NCI-H2227 (cell line): ENCODE results near the gene RAD51B.

Experiments used
- DNase-seq: peaks from one replicate; lab custom pipeline; 2025; ENCODE audit not compliant: unreplicated experiment; lab: John Stamatoyannopoulos, UW

RAD51B gene

DNA sequence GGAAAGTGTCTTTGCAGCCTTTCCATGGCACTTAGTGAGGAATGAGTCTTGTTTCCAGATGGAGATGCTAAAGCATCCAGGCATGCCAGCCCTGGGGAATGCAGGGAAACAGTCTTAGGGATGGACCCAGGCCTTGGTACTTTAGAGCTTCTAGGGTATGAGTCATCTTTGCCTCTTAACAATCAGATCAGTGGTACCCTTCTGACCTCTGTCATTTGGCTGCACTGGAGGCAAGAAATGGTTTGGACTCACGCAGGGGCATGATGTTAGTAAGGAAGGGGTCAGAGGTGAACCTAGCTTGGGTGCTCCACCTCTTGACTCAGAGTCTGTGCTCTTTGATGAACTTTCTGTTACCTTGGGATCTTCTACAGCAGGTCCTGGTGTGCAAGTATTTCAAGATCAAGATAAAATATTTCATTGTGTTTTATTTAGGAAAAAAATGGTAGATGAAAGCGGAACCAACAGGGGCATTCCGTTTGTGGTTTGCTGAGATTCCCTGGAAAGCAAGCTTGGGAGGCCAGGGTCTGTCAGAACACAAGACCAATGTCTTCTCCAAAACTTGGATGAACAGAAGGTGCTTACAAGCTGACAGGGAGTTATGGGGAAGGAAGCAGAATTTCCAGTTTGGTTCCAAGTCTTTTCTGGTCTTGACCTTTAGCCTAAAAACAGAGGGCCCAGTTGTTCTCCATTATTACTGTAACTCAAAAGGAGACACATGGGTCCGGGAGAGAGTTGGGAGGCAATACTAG is 757.1 kb downstream of the RAD51B start:
- no peak for DNase-seq

DNA sequence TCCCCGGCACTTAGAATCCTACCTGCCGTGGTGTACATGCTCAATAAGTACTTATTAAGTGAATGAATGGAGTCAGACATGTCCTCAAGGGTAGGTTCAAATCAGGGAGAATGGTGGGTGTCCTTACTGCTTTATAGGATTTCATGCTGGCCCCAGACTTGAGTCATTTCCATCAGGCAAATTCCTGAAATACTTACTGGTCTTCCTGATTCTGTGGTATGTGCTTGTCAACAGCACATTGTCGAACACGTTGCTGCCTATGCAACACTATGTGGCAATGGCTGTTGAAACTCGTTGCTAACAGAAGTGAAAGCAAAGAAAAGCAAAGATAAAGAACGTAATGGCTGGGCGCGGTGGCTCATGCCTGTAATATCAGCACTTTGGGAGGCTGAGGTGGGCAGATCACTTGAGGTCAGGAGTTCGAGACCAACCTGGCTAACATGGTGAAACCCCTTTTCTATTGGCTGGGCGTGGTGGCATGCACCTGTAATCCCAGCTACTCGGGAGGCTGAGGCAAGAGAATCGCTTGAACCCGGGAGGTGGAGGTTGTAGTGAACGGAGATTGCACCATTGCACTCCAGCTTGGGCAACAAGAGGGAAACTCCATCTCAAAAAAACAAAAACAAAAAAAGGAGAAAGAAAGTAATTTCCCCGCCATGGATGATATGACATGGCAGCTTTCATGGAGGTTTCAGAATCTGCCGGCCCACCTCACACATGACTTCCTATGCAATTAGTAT is 758.4 kb downstream of the RAD51B start:
- no peak for DNase-seq

DNA sequence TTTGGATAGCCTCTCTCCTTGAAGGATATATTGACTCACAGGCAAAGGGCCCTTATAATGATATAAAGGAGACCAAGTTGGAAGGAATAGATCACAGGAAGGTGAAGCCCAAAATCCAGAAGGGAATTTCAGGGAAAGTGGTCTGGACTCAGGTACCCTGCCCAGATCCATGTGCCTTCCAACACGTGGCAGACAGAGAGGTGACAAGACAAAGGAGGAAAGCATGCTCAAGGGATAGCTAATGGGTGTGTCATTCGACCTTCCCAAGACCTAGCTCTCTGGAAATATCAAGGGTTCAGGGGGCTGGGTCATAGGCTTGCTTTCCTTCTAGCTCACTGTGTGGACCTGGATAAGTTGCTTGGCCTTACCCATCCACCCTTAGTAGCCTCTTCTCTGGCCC is 759.0 kb downstream of the RAD51B start:
- DNase-seq = no peak

DNA sequence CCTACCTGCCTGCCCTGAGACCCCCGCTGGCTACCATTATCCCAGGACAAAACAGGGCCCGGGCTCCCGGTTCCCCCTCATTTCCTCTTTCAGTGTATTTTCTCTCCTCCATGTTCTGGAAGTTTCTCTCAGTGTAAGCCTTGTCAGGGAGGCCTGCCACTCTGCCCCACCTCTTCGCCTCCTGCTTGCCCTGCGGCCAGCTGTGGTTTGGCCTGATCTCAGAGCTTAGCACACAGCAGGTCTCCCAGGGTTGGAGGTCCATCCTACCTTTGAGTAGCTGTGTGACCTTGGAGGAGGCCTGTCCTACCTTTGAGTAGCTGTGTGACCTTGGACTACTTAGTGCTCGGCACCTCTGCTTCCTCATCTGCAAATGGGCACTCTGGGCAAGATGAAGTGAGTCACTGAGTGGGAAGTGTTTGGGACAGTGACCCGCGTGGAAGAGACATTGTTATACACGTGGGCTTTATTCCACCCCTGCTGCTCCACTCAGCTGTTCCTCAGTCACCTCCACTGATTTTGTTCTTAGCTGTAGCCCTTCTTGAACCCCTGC is 760.6 kb downstream of the RAD51B start:
- no peak for DNase-seq

DNA sequence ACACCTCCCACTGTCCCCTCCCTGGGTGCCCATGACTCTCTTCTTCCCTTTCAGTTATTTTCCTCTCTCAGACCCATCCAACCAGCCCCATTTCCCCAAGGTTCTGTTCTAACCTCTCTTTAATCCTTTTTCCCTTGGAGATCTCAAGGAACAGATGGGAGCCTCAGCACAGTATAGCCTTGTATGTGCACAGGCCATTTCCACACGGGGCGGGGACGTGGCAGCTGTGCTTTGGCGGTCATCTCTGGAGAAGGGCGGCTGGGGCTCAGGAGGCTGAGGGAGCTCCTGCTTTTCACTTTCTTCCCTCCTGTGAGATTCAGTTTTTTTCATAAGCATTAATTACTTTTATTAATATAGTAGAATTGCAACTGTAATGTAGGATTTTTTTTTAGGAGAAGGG is 761.1 kb downstream of the RAD51B start:
- no peak for DNase-seq

DNA sequence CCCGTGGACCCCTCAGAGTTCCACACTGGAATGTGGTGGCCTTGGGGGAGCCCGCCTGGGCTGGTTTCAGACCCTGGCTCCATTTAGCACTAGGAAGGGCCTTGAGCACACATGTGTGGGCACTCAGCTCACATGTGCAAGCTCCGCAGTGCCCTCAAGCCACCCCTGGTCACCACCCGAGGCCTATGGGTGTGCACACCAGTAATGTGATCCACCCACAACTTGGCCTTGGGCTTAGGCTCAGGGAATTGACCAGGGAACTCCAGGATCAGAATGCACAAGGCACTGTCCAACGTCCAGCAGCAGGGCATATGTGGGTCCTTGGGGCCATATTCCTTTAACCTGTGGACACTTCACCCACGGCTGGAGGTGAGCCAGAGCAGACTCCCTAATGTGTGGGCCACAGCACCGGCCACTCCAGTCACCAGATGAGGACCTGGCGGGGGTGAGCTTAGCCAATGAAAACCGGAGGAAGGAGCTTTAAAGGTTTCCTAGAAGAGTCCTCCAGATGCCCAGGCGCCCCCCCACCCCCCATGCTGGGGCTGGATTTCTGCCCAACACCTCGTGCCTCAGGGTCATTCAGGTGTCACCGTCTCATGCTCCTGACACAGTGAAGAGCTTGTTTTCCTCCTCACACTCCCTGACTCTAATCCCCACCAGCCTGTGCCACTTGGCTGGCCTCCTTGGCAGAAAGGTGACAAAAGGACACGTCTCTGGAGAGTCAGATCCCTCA is 764.1 kb downstream of the RAD51B start:
- no peak for DNase-seq

DNA sequence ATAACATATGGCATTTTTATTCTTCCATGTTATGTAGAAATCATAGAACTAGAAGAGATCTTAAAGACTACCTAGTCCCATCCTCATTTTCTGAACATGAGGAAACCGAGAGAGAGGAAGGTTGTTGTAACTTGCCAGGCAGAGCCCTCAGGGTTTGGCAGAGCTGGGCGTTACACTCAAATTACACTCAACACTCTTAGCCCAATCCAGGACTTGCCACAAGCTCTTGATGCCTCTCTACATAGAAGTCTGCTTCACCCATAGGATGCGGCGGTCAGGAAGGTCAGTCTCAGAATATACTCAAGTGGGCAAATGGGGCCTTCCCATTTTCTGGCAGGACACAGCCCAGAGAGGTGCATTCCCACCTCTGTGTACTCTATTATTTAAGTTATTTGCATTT is 765.2 kb downstream of the RAD51B start:
- DNase-seq = no peak

DNA sequence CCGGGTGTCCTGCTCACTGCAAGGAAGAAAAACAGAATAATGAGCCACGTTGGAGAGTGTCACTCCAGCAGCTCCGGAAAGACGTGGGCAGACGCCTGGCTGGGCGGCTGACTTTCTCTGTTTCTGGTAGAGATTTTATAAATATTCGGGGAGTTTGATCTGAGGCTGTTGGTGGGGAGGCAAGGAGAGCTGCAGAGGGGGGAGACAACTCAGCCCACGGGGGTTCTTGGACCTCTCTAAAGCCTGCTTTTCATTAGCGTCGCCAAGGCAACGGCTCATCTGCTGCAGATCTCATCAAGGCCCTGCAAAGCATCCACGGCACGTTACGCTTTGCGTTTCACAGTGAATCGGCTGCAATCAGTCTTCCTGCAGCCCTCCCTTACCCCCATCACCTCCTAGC is 766.1 kb downstream of the RAD51B start:
- no peak for DNase-seq

DNA sequence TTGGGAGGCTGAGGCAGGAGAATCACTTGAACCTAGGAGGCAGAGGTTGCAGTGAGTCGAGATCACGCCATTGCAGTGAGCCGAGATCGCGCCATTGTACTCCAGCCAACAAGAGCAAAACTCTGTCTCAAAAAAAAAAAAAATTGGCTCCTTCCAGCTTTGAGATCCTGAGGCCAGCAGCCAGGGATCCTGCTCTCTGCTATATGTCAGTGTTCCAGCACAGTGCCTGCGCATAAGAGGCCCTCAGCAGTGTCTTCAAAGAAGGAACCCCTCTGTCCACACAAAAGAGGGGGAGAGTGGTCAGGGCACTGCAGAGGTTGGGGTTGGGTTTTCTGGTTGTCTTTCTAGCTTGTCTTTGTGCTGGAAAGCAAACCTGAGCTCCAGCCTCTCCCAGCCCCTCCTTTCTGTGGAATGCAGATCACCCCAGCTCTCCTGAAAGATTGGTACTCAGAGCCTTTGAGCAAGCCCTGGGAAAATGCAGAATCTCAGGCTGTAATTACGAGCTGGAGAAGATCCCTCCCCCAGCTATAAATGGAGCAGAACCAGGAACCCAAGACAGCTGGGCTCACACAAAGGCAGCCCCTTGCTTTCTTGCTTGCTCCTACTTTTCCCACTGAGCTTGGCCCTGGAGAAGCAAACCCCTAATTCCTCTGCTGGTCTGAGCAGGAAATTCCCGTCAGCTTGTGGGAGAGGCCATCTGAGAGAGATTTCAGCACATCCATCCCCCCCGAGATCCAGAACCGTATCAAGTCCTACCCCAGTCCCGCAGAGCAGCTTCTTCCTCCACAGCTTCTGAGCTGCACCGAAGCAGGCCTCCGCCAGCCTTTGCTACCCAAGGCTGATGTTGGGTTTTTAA is 767.5 kb downstream of the RAD51B start:
- no peak for DNase-seq

DNA sequence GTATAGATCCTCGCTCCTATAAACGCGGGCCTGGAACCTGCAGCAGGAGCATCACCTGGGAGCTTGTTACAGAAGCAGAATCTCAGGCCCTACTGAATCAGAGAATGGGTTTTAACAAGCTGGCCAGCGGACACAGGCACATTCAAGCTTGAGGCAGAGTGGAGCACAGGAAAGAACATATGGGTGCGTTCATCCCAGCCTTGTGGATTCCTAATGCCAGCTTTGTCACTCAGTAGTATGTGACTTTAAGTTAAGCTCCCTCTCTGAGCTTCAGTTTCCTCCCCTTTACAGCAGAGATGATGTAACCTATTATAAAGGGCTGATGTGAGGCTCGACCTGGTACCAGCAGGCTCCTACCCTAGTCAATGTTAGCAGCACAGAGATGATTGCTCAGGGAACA is 768.4 kb downstream of the RAD51B start:
- DNase-seq = no peak

DNA sequence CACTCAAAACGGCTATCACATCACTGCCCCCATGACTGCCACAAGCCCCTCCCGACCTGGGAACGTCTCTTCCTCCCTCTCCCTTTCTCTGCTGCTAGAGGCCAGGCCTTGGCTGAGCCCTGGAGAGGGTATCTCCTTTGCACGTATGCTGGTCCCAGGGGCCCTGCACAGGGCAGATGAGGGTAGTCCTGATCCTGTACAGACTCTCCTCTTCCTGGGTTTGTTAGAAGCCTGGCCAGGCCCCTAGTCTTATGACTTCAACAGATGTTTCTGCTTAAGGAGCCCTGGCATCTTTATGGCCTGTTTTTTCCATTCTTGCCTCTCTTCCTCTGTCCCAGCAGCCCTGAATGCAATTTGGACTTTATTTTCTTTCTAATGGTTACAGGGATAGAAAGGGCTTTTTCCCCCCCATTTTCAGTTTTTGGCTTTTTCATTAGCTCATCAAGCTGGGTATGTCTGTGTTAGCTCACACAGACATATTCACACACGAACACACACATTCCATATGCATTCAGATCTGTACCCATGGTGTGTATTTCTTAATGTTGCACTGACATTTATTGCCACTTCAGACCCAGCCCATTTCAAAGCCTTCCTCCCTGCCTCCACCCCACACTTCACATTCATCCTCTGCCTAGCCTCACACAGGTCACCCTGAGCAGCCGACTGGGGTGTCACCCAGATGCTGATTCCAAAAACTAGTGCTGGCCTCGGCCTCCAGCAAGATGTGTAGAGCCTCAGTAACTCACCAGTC is 770.0 kb downstream of the RAD51B start:
- DNase-seq = no peak

DNA sequence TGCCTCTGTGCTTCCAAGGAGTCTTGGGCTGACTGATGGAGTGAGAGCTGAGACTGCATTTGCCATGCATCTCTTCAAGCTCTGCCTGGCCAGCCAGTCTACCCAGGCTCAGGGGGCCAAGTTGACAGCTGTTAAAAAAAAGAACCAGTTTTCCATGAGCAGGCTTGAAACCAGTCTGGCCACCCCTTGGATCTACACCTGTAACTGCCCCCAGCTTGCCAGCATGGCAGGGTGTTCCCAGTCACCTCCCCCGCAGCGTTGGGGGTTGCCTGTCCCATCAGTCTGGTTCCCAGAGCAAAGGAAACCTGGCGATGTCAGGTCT is 770.6 kb downstream of the RAD51B start:
- no peak for DNase-seq

DNA sequence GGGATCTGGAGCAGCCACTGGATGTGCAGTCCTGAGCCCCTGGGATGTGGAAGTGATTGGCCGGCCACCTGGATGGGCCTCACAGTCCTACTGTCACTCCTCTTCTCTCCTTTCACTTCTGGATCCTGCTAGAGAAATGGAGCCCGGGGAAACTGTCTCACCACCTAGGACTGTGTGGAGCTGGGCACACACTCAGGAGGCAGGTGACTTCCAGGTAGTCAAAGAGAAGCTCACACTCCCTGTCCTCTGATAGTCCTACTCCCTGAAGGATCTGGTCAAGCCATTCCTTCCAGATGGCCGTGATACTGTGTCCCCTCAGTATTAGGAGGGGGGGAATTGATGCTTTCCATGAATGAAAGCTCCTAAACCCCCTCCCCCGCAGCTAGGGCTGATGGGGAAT is 772.2 kb downstream of the RAD51B start:
- DNase-seq = no peak

DNA sequence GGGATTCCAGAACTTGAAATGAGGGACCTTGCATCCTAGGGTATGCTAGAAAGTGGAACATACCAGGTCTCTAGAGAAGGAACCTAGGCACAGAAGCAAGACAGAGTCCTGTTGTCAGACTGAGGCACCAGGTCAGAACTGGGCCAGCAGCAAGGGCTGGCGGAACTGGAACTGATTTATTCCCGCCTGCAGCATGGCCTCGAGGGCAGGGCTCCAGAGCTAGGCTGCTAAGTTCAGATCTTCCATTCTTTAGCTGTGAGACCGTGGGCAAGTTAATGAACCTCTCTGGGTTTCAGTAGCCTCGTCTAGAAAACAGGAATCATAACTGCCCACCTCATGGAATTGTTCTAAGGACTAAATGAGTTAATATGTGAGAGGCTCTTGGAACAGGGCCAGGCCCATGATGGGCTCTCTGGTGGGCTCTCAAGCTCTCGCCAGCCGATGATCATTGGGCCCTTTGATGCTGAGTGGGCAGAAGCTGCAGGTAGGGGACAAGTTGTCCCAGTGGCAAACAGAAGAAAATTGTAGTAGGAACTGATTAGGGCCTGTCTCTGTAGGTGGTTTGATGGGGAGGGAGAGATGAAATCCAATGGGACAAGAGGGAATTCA is 773.5 kb downstream of the RAD51B start:
- no peak for DNase-seq

DNA sequence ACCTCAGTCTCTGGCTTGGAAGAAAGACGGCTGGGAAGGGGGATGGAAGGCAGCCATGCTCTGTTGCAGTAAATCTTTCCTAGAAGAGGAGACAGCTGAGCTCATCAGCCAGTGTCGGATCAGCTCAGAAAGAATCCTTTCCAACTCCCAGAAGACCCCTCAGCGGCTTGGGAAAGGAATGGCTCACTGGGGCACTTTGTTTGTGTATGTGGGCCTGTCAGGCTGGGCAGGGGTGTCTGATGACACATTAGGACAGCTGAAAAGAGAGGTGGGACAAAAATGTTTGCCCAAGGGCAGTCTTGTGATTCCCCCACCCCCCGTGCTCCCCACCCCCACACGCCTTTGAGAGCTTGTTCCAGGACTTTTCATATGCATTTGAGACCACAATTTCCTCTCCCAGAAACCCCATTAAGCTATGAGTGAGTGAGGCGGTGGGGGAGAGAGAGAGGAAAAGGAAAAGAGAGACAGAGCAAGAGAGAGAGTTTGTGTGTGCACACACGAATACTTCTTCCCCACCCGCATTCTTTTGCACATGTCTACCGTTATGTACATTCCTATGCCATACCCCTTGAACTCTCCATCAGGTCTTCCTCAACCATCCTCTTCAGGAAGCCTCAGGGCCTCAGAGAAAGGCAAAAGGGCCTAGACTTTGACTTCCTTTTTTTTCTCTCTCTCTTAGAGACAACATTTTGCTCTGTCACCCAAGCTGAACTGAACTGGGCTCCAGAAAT is 774.4 kb downstream of the RAD51B start:
- DNase-seq = no peak

DNA sequence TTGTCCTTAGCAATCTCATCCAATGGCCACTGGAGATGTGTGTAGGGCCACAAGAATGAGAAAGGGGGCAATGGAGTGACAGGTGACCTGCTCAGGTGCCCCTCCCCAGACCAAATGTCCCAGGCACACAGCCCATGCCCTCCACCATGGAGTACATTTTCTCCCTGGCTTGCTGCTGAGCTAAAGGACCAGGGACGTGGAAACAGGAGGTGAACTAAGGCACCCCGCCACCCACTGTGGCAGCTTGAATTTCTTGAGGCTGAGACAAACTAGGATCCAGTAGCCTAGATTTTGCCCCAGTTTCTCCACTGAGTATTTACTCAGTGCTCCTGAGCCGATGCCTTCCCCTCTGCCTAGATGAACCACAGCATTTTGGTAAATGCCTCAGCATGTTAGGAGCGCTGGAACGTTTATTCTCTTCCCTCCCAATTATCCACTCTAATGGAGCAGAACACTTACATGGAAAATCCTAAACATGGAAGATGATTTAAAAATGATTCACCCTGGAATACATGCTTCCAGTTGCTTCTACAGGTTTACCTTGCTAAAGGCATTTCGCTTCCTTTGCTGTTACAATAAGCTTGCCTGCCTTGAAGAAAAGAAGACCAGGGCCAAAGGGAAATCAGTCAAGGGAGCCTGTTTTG is 775.3 kb downstream of the RAD51B start:
- DNase-seq = no peak

DNA sequence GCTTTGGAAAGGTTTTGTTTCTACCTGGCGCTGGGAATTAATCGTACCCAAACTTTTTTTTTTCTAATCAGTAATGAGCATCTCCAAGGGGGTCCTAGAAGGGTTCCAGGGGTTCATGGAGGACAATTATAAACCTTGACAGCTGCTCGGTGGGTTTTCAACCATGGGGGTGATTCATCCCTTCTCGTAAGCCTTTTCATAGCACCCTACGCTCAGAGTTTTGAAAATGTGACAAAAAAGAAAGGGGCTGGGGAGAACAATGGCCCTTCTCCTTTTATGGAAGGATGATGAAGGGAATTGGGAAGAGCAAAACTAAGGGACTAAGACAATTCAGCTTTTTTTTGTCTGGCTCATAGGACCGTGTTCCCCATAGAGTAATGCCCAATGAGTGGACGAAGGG is 776.6 kb downstream of the RAD51B start:
- no peak for DNase-seq

DNA sequence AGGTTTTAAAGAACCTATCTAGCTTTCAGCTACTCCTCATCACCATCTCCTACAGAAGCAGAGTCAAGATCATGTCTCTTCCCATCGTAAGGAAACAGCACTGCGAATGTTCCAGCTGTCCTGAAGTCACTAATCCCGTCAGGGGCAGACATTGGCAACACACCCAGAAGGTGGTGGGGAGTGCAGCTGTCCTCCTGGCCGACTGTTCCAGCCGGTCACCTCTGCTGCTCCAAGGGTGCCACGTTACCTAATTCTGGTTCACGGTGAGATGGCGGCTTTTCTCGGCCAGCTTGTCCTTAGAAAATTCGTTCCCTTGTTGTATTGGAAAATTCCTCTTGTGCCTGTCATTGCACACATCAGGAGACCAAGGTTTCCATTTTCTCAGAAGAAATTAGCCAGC is 777.1 kb downstream of the RAD51B start:
- DNase-seq = no peak

DNA sequence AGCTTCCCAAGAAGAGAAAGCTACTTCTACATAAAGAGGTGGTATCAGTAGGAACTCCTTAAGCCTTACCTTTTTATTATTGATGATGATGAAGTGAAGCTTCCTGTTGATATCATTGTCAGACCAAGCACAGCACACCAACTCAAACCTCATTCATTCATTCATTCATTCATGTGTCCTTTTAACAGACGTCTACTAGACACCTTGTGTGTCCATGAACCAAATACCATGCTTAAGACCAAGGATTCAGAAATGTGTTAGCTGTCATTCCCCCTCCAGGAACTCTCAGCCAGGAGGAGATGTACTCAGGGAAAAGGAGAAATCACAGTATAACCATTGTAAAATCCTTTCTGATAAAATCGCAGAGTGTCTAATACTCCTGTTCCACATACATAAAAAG is 778.5 kb downstream of the RAD51B start:
- DNase-seq = no peak
